LoVo (cell line): ENCODE data around the gene FGD6.
"Not testable (repeated sequence)": the region's sequence is repeated elsewhere in the genome, so short reads cannot be mapped to it uniquely, and the experiment has no call there.

Source experiments
- DNase-seq: peaks from one replicate; pipeline ENCODE4 v3.0.0-alpha.2; 2016; ENCODE audit warnings: low spot score

Gene FGD6

GRCh38 chr12:95234187-95234586 is 16.9 kb upstream of the FGD6 start:
- not testable (repeated sequence) for DNase-seq

- DNase-seq: peak; percentile 27
These were observed 13.9 kb upstream of the FGD6 start for GRCh38 chr12:95231190-95231589.

GRCh38 chr12:95230313-95230712 is 13.0 kb upstream of the FGD6 start:
- no peak for DNase-seq

- DNase-seq: no peak
These were observed 12.4 kb upstream of the FGD6 start for GRCh38 chr12:95229636-95230035.

- no peak for DNase-seq
These were observed 11.3 kb upstream of the FGD6 start for GRCh38 chr12:95228617-95229016.

GRCh38 chr12:95227818-95228356 is 10.6 kb upstream of the FGD6 start:
- DNase-seq: no peak

GRCh38 chr12:95225645-95226212 is 8.5 kb upstream of the FGD6 start:
- DNase-seq: no peak

GRCh38 chr12:95224202-95225170 is 7.2 kb upstream of the FGD6 start:
- no peak for DNase-seq

- DNase-seq: no peak
These were observed 3.5 kb upstream of the FGD6 start for GRCh38 chr12:95220726-95221125.

- no peak for DNase-seq
These were observed 2.9 kb upstream of the FGD6 start for GRCh38 chr12:95220190-95220589.

- peak; percentile 80 for DNase-seq
These were observed 1.2 kb upstream of the FGD6 start for GRCh38 chr12:95218150-95219133.

GRCh38 chr12:95216711-95217376 is 423 bp downstream of the FGD6 start:
- peak; percentile 47 for DNase-seq

- DNase-seq: no peak
These were observed 1.3 kb downstream of the FGD6 start for GRCh38 chr12:95215949-95216348.

GRCh38 chr12:95214466-95214865 is 2.8 kb downstream of the FGD6 start:
- DNase-seq: no peak

GRCh38 chr12:95213928-95214327 is 3.3 kb downstream of the FGD6 start:
- no peak for DNase-seq

- DNase-seq: no peak
These were observed 4.1 kb downstream of the FGD6 start for GRCh38 chr12:95213119-95213518.

GRCh38 chr12:95212586-95212985 is 4.7 kb downstream of the FGD6 start:
- no peak for DNase-seq

GRCh38 chr12:95208678-95209077 is 8.6 kb downstream of the FGD6 start:
- no peak for DNase-seq

GRCh38 chr12:95207407-95207806 is 9.9 kb downstream of the FGD6 start:
- no peak for DNase-seq

GRCh38 chr12:95206916-95207315 is 10.4 kb downstream of the FGD6 start:
- no peak for DNase-seq

- DNase-seq: peak; percentile 61
These were observed 11.6 kb downstream of the FGD6 start for GRCh38 chr12:95205685-95206084.
